K562 (cell line): ENCODE data around the gene ACP4. TPM values are rescaled to one million over a fixed set of nuclear protein-coding genes. Genes with fewer than 3 reads are reported as not detected.

Experiments
- ATAC-seq: fragments of 200-7000 bp; cut with Tn5 transposase; 3 replicates; pipeline ENCODE4 v1.9.1; 2020; ENCODE audit warnings: moderate library complexity
- BruUV-seq: library from RNA; stranded (reverse); fragments of 400-500 nt; replicated peaks from 2 replicates; lab custom pipeline; 2021; lab: Mats Ljungman, UMichigan
- CTCF ChIA-PET: fragments of 300-600 bp; formaldehyde crosslinking; extraction: SDS; loops from one replicate; lab custom pipeline; 2021; ENCODE audit warnings: low intra/inter-chr PET ratio; lab: Yijun Ruan, JAX
- POLR2A ChIA-PET: fragments of 300-600, 350-650 bp; sonication (Branson Sonifier 250); formaldehyde crosslinking; extraction: SDS; loops from one replicate; lab custom pipeline; 2021; ENCODE audit warnings: antibody characterized with exemption, inconsistent platforms; lab: Yijun Ruan, JAX
- DNase-seq, 4 experiments: peaks; one replicate each; pipeline versions ENCODE4 v3.0.0 to v3.0.0-alpha.2; 2011 to 2018; ENCODE audit warnings: low spot score in 3 of 4, mixed read lengths in 3 of 4; ENCODE audit errors: extremely low read depth in 1 of 4
- FAIRE-seq: peaks from 2 replicates; lab custom pipeline; 2011; peaks lifted over from hg19 to GRCh38; lab: Jason Lieb, UNC
- H2AFZ ChIP-seq: 2 replicates; pipeline ENCODE4 v1.6.0; 2011; ENCODE audit warnings: low read depth, low read length, control low read depth, inconsistent platforms
- H3K27ac ChIP-seq: fragments of 200-600 bp; 3 replicates; pipeline ENCODE4 v1.8.0; 2011; ENCODE audit warnings: low read depth, mild to moderate bottlenecking, control low read depth, inconsistent platforms, low read length, moderate library complexity, mixed read lengths; ENCODE audit errors: extremely low read depth
- H3K27me3 ChIP-seq, 2 experiments: fragments of 300-600 bp in 1 of 2; 2 replicates in 1 of 2; 3 replicates in 1 of 2; pipeline versions ENCODE4 v1.6.0 to v1.8.0; 2011; ENCODE audit warnings: inconsistent platforms in 2 of 2, low read length in 2 of 2, mild to moderate bottlenecking in 1 of 2, mixed read lengths in 1 of 2, moderate library complexity in 1 of 2; ENCODE audit not compliant: control insufficient read depth in 2 of 2, insufficient read depth in 2 of 2
- H3K36me3 ChIP-seq: fragments of 300-600 bp; 3 replicates; pipeline ENCODE4 v1.8.0; 2011; ENCODE audit warnings: mild to moderate bottlenecking, low read length, inconsistent platforms; ENCODE audit not compliant: control insufficient read depth, insufficient read depth
- H3K4me1 ChIP-seq, 2 experiments: fragments of 200-600 bp in 1 of 2; replicated peaks in 1 of 2; 2 replicates in 1 of 2; 3 replicates in 1 of 2; pipeline versions ENCODE4 v1.5.1 to v1.8.0; 2011; ENCODE audit warnings: inconsistent platforms in 2 of 2, low read length in 2 of 2, mild to moderate bottlenecking in 1 of 2, mixed read lengths in 1 of 2, moderate library complexity in 1 of 2; ENCODE audit not compliant: control insufficient read depth in 2 of 2, insufficient read depth in 2 of 2
- H3K4me2 ChIP-seq: 2 replicates; pipeline ENCODE4 v1.6.1; 2011; ENCODE audit warnings: low read length, control low read depth, inconsistent platforms, mixed read lengths; ENCODE audit not compliant: insufficient read depth
- H3K4me3 ChIP-seq: fragments of 200-600 bp; sonication (generic), shearing (Covaris generic); 2 replicates; pipeline ENCODE4 v1.5.1; 2016; ENCODE audit warnings: control low read depth, inconsistent platforms
- H3K79me2 ChIP-seq: fragments of 200-600 bp; 3 replicates; pipeline ENCODE4 v1.8.0; 2011; ENCODE audit warnings: low read length, inconsistent platforms; ENCODE audit not compliant: control insufficient read depth, insufficient read depth
- H3K9ac ChIP-seq, 2 experiments: 2 replicates each; pipeline versions ENCODE4 v1.6.0 to v1.6.1; 2011; ENCODE audit warnings: low read depth in 2 of 2, low read length in 2 of 2, control low read depth in 1 of 2, inconsistent platforms in 1 of 2, mild to moderate bottlenecking in 1 of 2, mixed read lengths in 1 of 2; ENCODE audit not compliant: insufficient read depth in 1 of 2
- H3K9me1 ChIP-seq: one replicate; pipeline ENCODE4 v1.6.0; 2011; ENCODE audit warnings: inconsistent platforms, mild to moderate bottlenecking, low read length, moderate library complexity; ENCODE audit not compliant: control insufficient read depth, insufficient read depth
- H3K9me3 ChIP-seq: replicated peaks from 2 replicates; pipeline ENCODE4 v1.5.1; 2011; ENCODE audit warnings: low read depth, low read length, inconsistent platforms; ENCODE audit not compliant: control insufficient read depth, insufficient read depth
- H4K20me1 ChIP-seq: replicated peaks from 2 replicates; pipeline ENCODE4 v1.6.1; 2011; ENCODE audit warnings: low read length, inconsistent platforms, mixed read lengths; ENCODE audit not compliant: control insufficient read depth, insufficient read depth
- BACH1 ChIP-seq: fragments of 200-800 bp; sonication (Bioruptor generic); IDR thresholded peaks from 2 replicates; pipeline ENCODE4 v1.6.1; 2016; ENCODE audit warnings: missing genetic modification characterization, missing compliant biosample characterization
- BRF1 ChIP-seq: IDR thresholded peaks from 3 replicates; pipeline ENCODE4 v1.6.1; 2011; ENCODE audit warnings: borderline replicate concordance, mild to moderate bottlenecking; ENCODE audit not compliant: insufficient read length; ENCODE audit errors: extremely low read depth
- ELF4 ChIP-seq: fragments of 450-650 bp; formaldehyde crosslinking; IDR thresholded peaks from 2 replicates; pipeline ENCODE4 v1.4.0; 2022; ENCODE audit warnings: missing genetic modification characterization
- ELK1 ChIP-seq: sonication (generic); formaldehyde crosslinking; IDR thresholded peaks from 2 replicates; pipeline ENCODE4 v1.8.1; 2022; ENCODE audit warnings: missing genetic modification reagents
- HDAC1 ChIP-seq, 2 experiments: fragments of 450-650 bp; IDR thresholded peaks; 2 replicates each; pipeline ENCODE4 v1.6.1; 2016 to 2017; ENCODE audit warnings: inconsistent platforms in 1 of 2, mild to moderate bottlenecking in 1 of 2, moderate library complexity in 1 of 2
- KAT2B ChIP-seq: IDR thresholded peaks from one replicate; pipeline ENCODE4 v1.6.1; 2012; ENCODE audit warnings: low read depth, mild to moderate bottlenecking, control low read depth, inconsistent platforms, low read length, moderate library complexity
- MBD2 ChIP-seq: sonication (generic); IDR thresholded peaks from 2 replicates; pipeline ENCODE4 v1.6.1; 2016; ENCODE audit warnings: low read depth, borderline replicate concordance
- NFIC ChIP-seq: fragments of 450-650 bp; IDR thresholded peaks from 2 replicates; pipeline ENCODE4 v1.6.1; 2017; ENCODE audit warnings: mild to moderate bottlenecking, inconsistent platforms
- NFRKB ChIP-seq: fragments of 450-650 bp; IDR thresholded peaks from 2 replicates; pipeline ENCODE4 v1.6.1; 2016; ENCODE audit warnings: low read depth
- SAFB2 ChIP-seq: fragments of 200-400 bp; formaldehyde crosslinking; IDR thresholded peaks from 2 replicates; pipeline ENCODE4 v1.6.1; 2018; ENCODE audit warnings: borderline replicate concordance, low read length, low read depth, moderate library complexity; ENCODE audit not compliant: severe bottlenecking
- SNIP1 ChIP-seq: fragments of 450-650 bp; IDR thresholded peaks from 2 replicates; pipeline ENCODE4 v1.7.1; 2017; ENCODE audit warnings: low read depth, mild to moderate bottlenecking
- STAT5B ChIP-seq: fragments of 250-450 bp; sonication (Bioruptor Pico); IDR thresholded peaks from 2 replicates; pipeline ENCODE4 v1.8.0; 2021; ENCODE audit warnings: mild to moderate bottlenecking, inconsistent platforms
- ZBTB43 ChIP-seq: sonication (generic); formaldehyde crosslinking; IDR thresholded peaks from 2 replicates; pipeline ENCODE4 v1.8.0; 2023; ENCODE audit warnings: mild to moderate bottlenecking, missing genetic modification reagents
- WGBS: fragments of 100-300 bp; shearing (Covaris generic); methylation state at CpG from one replicate; pipeline ENCODE4 v1.1.6; 2016; ENCODE audit warnings: low coverage, mixed read lengths; ENCODE audit not compliant: insufficient coverage; ENCODE audit errors: missing lambda C conversion rate; 5-methylcytosine and 5-hydroxymethylcytosine counted together
- in situ Hi-C: fragments of 300-500 bp; cut with MboI; formaldehyde crosslinking; loops from 4 replicates; pipeline ENCODE4 v1.15.0; 2018; ENCODE audit warnings: inconsistent platforms, mixed read lengths
- intact Hi-C: fragments of 100-400 bp; cut with micrococcal nuclease; formaldehyde crosslinking; loops from 2 replicates; pipeline ENCODE4 v1.14.2; 2022
- polyA plus RNA-seq, 8 experiments: library from polyadenylated mRNA; depleted of rRNA in 4 of 8; stranded (reverse) in 5 of 8; unstranded in 3 of 8; fragments of >200 nt; fragmentation: Nextera tagmentation in 2 of 8; fragmentation: Illumina TruSeq in 1 of 8; extraction: Ambion mirVana in 2 of 8; extraction: Trizol in 1 of 8; gene quantifications; 2 replicates each; pipeline versions ENCODE4 v1.2.1 to v1.2.3, GENCODE V29; 2011 to 2014; ENCODE audit warnings: inconsistent platforms in 1 of 8, missing spikeins in 1 of 8
- total RNA-seq, 7 experiments: library from RNA; depleted of rRNA in 6 of 7; stranded (reverse); fragments of >200 nt in 6 of 7; fragmentation: Illumina TruSeq in 2 of 7; extraction: Trizol in 2 of 7; gene quantifications; 2 replicates each; pipeline versions ENCODE4 v1.2.1 to v1.2.3, GENCODE V29; 2011 to 2021; ENCODE audit warnings: low replicate concordance in 1 of 7

Gene ACP4
- total and polyA plus RNA-seq, 9 of the 15 experiments (the other 6 are each of a cell fraction or from before 2014, with no cell fraction given): not detected

- in situ Hi-C loops (no loop called here), intact Hi-C loops (no loop called here)
- ATAC-seq (no peak), DNase-seq (no peak), FAIRE-seq (no peak)
- BruUV-seq: no TSS peak
- Histone ChIP-seq H3K9me3 (peaks cover 2% of the 10 kb centered on the region; the same call in 1 of the 2 replicates), H3K27ac (no peak overlapping the region), H3K4me1 (no peaks in the 10 kb centered on the region), H2AFZ (no peak overlapping the region), H3K9me1 (no peaks in the 10 kb centered on the region), H3K79me2 (no peaks in the 10 kb centered on the region), H4K20me1 (no peaks in the 10 kb centered on the region), H3K4me3 (no peak overlapping the region), H3K36me3 (no peaks in the 10 kb centered on the region), H3K4me2 (no peak overlapping the region), H3K27me3 (peaks cover 8 to 29% of the 10 kb centered on the region in 2 experiments; a peak in 3 of 5 replicates), H3K9ac (no peak overlapping the region)
- ChIA-PET CTCF (no interaction called here), POLR2A (interaction anchor here (0.6 to 1.0 kb wide), 3 partner anchors 10 to 179 kb away, joined by 3 read pairs; partner anchors contain the start of gene KLK15)
- no peak for TF ChIP-seq KAT2B
- TF ChIP-seq STAT5B: no peak
- no peak for TF ChIP-seq MBD2
- TF ChIP-seq SAFB2: no peak
- peak; percentile 18; the same call in 1 of the 2 replicates for TF ChIP-seq NFIC
- WGBS: 3% methylated on average over 7 of the region's 7 CpGs
Observed at GRCh38 chr19:50843701-50844221, 53.5 kb downstream of the ACP4 start.

GRCh38 chr19:50844296-50844935, 54.2 kb downstream of the ACP4 start:
- H3K36me3 ChIP-seq: no peaks in the 10 kb centered on the region
- intact Hi-C loops (no loop called here), in situ Hi-C loops (no loop called here)
- H3K4me1 ChIP-seq: no peaks in the 10 kb centered on the region
- no peaks in the 10 kb centered on the region for H3K9me1 ChIP-seq
- ChIA-PET POLR2A (interaction anchor here (0.7 kb wide), 1 partner anchor 39 kb away, joined by 3 read pairs; no protein-coding TSS in a partner anchor), CTCF (no interaction called here)
- H3K9me3 ChIP-seq: peaks cover 2% of the 10 kb centered on the region; the same call in 1 of the 2 replicates
- no peak overlapping the region for H3K9ac ChIP-seq
- no peak overlapping the region for H3K4me2 ChIP-seq
- H3K79me2 ChIP-seq: no peaks in the 10 kb centered on the region
- ATAC-seq (no peak), FAIRE-seq (no peak), DNase-seq (no peak)
- BruUV-seq: no TSS peak
- TF ChIP-seq BRF1 (no peak), ZBTB43 (CRISPR knock-in tag) (no peak), BACH1 (no peak), HDAC1 (IDR thresholded peaks at IDR 0.05) (no peak), NFRKB (no peak), ELF4 (CRISPR knock-in tag) (no peak), SNIP1 (no peak), ELK1 (CRISPR knock-in tag) (no peak)
- no peaks in the 10 kb centered on the region for H4K20me1 ChIP-seq
- H3K4me3 ChIP-seq: no peak overlapping the region
- 2% methylated on average over 8 of the region's 8 CpGs for whole genome bisulfite sequencing
- peaks cover 10 to 35% of the 10 kb centered on the region in 2 experiments; a peak in 3 of 5 replicates for H3K27me3 ChIP-seq
- H3K27ac ChIP-seq: no peak overlapping the region
- H2AFZ ChIP-seq: no peak overlapping the region
